HG03064 (cell line): ENCODE measurements around the gene SEC14L1.
"Not testable (repeated sequence)": the region's sequence is repeated elsewhere in the genome, so short reads cannot be mapped to it uniquely, and the experiment has no call there.

Experiments
- ATAC-seq: cut with Tn5 transposase; IDR thresholded peaks from one replicate; pipeline ENCODE4 v1.9.1; 2021; ENCODE audit warnings: low read depth; ENCODE audit not compliant: unreplicated experiment

SEC14L1 gene

GRCh38 chr17:77254951-77255825 lies 114.4 kb downstream of the SEC14L1 start:
- no peak for ATAC-seq

- ATAC-seq: not testable (repeated sequence)
These were observed 115.2 kb downstream of the SEC14L1 start for GRCh38 chr17:77255970-77256369.

GRCh38 chr17:77256710-77257109 lies 115.9 kb downstream of the SEC14L1 start:
- no peak for ATAC-seq

- no peak for ATAC-seq
These were observed 116.4 kb downstream of the SEC14L1 start for GRCh38 chr17:77257169-77257568.

- no peak for ATAC-seq
These were observed 117.1 kb downstream of the SEC14L1 start for GRCh38 chr17:77257596-77258458.

GRCh38 chr17:77258638-77259037 lies 117.9 kb downstream of the SEC14L1 start:
- no peak for ATAC-seq

GRCh38 chr17:77264617-77265230 lies 124.0 kb downstream of the SEC14L1 start:
- ATAC-seq: no peak

- no peak for ATAC-seq
These were observed 125.4 kb downstream of the SEC14L1 start for GRCh38 chr17:77266213-77266612.
